COLO829 (cell line): ENCODE data around the gene SPATA12.
"Not testable (repeated sequence)": the region's sequence is repeated elsewhere in the genome, so short reads cannot be mapped to it uniquely, and the experiment has no call there.

Experiments used
- DNase-seq: peaks from one replicate; pipeline ENCODE4 v3.0.0; 2012; ENCODE audit warnings: low spot score

The SPATA12 gene

DNA sequence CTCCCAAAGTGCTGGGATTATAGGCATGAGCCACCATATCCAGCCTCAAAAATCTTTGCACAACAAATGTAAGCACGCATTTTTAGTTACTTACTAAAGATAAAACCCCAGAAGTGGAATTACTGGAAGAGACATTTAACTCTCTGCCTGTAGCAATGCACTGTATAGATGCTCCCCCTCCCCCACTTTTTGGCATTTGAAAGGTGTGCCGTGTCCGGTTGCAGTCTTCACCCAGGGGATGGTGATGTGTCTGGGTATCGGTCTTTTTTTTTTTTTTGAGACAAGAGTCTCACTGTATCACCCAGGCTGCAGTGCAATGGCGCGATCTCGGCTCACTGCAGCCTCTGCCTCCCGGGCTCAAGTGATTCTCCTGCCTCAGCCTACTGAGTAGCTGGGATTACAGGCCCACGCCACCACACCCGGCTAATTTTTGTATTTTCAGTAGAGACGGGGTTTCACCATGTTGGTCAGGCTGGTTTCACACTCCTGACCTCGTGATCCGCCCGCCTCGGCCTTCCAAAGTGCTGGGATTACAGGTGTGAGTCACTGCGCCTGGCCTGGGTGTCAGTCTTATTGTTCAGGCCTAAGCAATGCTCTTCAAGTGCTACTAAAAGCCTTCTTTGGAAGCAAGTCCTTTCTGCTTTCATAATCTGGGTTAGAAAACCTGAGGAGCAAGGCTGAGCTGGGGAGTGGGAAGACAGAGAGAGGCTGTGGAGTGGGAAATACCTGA lies 23.0 kb downstream of the SPATA12 start:
- DNase-seq = not testable (repeated sequence)

DNA sequence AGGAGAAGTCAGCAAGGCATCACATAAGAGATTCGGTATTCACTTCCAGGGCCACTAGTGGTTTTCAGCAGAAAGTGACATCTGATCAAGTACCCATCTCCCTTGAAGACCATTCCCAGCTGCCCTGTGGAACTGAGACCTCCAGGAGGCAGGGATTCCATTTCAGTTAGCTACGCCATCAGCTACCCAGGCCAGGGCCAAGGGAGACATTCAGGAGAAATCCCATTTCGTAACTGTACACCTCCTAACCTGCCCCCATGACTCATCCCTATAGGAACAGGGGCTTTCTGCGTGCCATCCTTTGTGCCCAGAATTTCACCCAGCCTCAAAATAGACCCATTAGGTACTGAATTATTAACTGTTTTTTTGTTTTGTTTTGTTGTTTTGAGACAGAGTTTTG lies 24.7 kb downstream of the SPATA12 start:
- DNase-seq = no peak

DNA sequence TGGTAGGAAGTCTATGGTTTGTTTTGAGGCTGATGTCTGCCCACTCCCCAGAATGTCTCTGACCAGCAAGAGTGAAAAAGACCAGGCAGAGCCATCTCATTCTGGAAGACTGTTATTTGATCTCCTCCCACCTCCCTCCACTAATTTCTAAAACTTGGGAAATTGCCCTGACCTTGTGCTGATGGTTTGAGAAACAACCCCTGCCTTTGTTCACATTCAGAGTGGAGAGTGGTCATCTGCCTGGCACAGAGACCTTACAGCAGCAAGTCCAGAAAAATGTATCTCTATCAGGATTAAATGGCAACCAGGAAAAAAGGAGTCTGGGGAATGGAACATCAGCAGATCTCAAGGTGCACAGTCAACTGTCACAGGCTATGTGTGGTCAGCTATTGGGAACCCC lies 25.7 kb downstream of the SPATA12 start:
- peak; percentile 85 for DNase-seq

DNA sequence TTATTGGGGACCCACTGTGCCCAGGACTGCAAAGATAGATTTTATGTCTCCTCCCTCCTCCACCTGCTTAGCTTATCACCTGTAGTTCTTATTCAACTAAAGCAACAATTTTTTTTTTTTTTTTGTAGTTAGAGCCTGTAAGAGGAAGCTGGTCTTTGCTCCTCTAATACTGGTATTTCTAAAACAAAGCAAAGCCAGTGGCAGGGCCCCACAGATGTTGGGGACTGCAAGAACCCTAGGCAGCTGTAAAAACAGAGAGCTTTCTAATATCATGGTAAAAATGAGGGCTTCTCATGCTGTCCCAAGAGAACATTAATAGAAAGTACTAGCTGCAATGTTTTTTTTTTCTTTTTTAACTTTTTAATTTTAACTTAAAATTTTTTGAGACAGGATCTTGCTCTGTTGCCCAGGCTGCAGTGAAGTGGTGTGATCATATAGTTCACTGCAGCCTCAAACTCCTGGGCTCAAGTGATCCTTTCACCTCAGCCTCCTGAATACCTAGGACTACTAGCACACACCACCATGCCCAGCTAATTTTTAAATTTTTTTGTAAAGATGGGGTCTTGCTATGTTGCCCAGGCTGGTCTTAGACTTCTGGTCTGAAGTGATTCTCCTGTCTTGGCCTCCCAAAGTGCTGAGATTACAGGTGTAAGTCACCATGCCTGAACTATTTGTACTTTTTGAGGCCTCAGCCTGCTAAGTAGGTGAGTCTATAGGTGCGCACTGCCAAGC lies 27.1 kb downstream of the SPATA12 start:
- no peak for DNase-seq

GRCh38 chr3:57088503-57088902 lies 28.0 kb downstream of the SPATA12 start:
- no peak for DNase-seq

- no peak for DNase-seq
These were observed 28.6 kb downstream of the SPATA12 start for GRCh38 chr3:57089043-57089442.

DNA sequence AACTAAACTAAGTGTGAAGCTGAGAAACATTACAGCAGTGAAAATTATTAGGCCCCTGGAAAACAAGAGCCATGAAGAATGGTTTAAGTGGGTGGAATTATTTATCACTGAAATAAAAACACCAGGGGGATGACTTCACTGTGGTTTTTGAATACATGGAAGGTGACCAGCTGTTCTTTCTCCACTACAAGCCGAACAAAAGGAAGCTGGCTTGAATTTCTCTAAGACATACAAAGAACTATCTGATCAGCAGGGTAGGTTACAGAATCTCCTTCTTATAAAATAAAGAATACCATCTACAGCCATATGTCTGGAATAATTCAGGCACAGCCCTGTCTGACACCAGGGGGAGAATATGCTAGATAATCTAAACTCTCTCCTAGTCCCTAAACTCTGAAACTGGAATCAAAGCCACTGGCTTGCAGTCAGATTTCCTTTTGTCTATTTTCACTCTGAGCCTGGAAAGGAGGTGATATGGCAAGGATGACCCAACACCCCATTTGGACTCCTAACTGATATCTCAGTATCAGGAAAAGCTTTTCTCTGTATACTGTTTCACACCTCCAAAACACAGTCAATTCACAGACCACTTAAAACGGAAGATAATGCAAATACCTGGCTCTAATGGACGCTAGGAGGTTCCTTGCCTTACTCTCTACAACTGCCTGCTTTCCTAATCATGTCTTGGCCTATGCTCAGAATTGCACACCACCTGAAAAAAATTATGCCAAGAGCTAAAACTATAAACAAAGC lies 31.2 kb downstream of the SPATA12 start:
- DNase-seq = no peak

- no peak for DNase-seq
These were observed 33.0 kb downstream of the SPATA12 start for GRCh38 chr3:57093489-57093888.

GRCh38 chr3:57093971-57094535 lies 33.6 kb downstream of the SPATA12 start:
- DNase-seq = no peak

- peak; percentile 32 for DNase-seq
These were observed 34.1 kb downstream of the SPATA12 start for GRCh38 chr3:57094575-57094974.

GRCh38 chr3:57095363-57095762 lies 34.9 kb downstream of the SPATA12 start:
- no peak for DNase-seq

- no peak for DNase-seq
These were observed 37.1 kb downstream of the SPATA12 start for GRCh38 chr3:57097536-57097935.

DNA sequence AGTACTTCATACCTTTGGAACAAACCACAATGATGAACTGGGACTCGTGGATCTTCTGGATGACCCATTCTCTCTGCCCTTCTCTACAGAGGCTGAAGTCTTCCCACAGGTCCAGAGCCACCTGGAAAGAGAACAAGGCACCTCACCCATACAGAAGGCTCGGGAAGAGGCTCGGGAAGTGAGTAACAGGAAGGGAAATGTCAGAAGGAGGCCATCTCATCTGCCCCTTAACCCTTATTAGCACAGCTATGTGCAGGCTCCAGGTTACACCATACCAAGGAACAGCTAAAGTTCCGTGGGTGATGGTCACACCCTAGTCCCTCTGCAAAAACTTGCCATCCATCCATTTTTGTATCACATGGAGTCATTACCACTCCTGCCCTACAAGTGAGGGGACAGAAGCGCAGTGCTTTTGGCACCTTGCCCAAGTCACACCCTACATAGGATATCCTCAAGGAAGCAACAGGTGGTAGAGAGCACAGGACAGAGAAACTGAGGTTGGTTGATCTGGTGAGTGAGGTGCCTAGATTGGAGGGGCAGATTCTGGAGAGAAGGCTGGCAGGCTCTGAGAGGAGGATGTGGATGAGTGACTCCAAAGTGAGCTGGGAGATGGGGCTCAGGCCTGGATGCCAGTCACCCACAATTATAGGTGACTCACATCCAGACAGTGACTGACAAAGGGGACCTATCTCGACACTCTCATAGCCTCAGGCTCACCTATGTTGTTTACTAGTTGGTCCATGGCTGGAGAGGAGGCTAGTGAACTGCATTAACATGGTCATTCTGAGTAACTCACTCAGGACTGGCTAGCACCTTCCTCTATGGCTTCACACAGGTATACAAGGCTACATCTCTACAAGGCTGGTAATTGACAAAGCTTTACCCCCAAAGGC lies 38.2 kb downstream of the SPATA12 start:
- no peak for DNase-seq

DNA sequence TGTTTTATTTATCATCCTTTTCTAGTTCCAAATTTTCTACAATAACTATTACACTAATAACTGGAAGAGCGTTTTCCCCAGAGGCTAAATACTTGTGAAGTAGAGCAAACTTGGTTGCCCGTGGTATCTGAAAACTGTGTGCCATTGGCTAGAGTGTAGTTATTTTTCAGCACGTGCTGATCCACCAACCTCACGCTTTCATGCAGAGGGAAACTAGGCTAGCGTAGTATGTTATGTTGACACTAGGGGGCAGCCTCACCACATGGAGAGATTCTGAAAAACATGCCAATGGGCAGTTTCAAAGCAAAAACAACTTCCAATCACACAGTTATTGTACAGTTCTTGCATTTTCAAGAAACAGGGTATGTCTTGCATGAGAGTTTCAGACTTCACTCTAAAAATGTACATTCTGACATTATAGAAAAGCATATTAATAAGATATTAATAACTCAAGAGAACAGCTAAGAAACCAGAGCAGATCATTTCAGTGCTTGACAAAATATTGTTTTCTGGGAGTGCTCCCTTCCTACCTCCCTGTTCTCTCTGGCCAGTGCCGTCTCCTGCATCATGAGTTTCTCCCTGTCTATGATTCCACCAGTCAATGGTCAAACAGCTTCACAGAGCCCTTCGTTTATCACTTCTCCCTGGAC lies 39.7 kb downstream of the SPATA12 start:
- DNase-seq = peak; percentile 76

DNA sequence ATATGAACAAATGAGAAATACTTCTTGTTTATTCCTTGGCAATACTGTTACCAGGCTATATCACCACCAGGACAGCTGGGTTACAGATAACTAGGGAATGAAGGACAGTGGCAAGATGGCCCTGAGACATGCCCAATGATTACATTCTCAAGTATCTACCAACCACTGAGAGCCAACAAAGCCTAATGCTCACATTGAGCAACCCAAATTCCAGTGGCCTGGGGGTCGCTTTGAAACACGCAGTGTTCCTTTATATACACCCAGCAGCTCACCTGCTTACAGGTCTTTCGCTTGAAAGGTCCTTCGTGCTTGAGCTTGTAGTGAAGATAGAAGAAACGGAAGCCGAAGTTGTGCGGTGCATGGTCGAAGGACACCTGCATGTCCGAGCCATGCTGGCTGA lies 45.1 kb downstream of the SPATA12 start:
- no peak for DNase-seq

DNA sequence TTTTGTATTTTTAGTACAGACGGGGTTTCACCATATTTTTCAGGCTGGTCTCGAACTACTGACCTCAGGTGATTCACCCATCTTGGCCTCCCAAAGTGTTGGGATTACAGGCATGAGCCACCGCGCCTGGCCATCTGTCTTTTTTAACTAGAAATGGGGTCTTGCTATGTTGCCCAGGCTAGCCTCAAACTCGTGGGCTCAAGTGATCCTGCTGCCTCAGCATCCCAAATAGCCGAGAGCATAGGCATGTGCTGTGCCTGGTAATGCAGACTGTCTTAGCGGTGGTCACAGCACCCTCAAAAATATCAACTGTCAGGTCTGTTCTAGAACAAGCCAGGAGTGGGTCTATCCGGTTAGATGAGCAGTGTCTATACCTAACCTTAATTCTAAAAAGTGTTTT lies 48.2 kb downstream of the SPATA12 start:
- no peak for DNase-seq

DNA sequence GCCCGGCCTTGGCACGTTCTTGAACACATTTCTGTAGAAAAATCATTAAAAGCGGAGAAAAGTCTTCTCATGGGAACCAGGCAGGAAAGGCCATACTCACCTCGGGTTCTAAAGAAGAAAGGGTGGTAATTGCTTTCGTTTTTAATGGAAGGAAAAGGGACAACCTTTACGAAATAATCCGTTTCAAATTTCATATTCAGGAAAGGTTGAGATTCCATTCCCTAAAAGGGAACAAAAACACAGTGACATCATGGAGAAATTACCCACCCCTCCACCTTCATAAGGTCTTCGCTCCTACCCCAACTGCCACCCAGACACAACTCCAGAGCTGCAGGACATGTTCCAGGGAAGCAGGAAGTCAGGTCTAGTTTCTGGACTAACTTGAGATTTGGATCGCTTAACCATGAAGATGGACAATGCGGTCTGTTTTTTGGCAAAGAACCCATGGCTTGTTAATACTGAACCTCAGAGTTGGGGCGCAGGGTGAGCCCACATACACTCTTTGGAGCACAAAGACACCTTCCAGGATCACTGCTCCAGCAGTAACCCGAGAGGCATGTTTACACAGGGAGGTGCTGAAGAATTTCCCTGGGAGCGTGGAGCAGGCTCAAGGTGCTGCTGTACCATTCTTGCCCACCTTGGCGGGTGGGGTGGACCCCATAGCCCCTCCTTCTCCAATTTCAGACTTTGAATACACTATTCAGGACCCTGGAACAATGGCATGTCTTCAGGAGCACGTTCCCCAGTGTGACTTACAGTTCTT lies 49.2 kb downstream of the SPATA12 start:
- no peak for DNase-seq

- DNase-seq = no peak
These were observed 49.8 kb downstream of the SPATA12 start for GRCh38 chr3:57110214-57110613.

- DNase-seq = no peak
These were observed 50.3 kb downstream of the SPATA12 start for GRCh38 chr3:57110798-57111197.

- DNase-seq = no peak
These were observed 51.7 kb downstream of the SPATA12 start for GRCh38 chr3:57112206-57112605.
